Left lung (tissue), 10 donors: ENCODE data around the gene DTWD2. TPM values are rescaled to one million over a fixed set of nuclear protein-coding genes. Genes with fewer than 3 reads are reported as not detected.

Experiments used
- ATAC-seq: fragments of 200-7000 bp; cut with Tn5 transposase; one replicate; pipeline ENCODE4 v1.9.1; 2020; ENCODE audit warnings: moderate library complexity
- DNase-seq, 4 donors: peaks; one replicate each; pipeline ENCODE4 v3.0.0-alpha.2; 2013 to 2020
- H3K27ac ChIP-seq, 2 donors: fragments of 200-600 bp; sonication (generic) in 1 of 2; one replicate each; pipeline versions ENCODE4 v1.5.0 to v1.8.0; 2020 to 2021
- H3K27me3 ChIP-seq, 2 donors: fragments of 200-600 bp; sonication (generic) in 1 of 2; one replicate each; pipeline versions ENCODE4 v1.5.0 to v1.8.0; 2020 to 2021
- H3K36me3 ChIP-seq, 2 donors: fragments of 200-600 bp; sonication (generic) in 1 of 2; one replicate each; pipeline versions ENCODE4 v1.5.0 to v1.8.0; 2020 to 2021
- H3K4me1 ChIP-seq, 2 donors: fragments of 200-600 bp; one replicate each; pipeline ENCODE4 v1.8.0; 2021
- H3K4me3 ChIP-seq, 2 donors: fragments of 200-600 bp; sonication (generic) in 1 of 2; one replicate each; pipeline versions ENCODE4 v1.5.0 to v1.8.0; 2020 to 2021; ENCODE audit warnings: mild to moderate bottlenecking in 1 of 2
- H3K9me3 ChIP-seq, 2 donors: fragments of 200-600 bp; sonication (generic) in 1 of 2; one replicate each; pipeline versions ENCODE4 v1.5.0 to v1.8.0; 2020 to 2021
- intact Hi-C, 2 donors: fragments of 100-400 bp; cut with DNase I; formaldehyde crosslinking; loops; one replicate each; pipeline versions ENCODE4 v1.11.2 to v1.14.2; 2022
- polyA plus RNA-seq, 6 donors: library from polyadenylated mRNA; unstranded; fragments of 120-200 nt; gene quantifications; one replicate each; pipeline ENCODE4 v1.2.1, GENCODE V29; 2013; ENCODE audit not compliant: insufficient read length in 6 of 6
- total RNA-seq, 2 donors: library from RNA; stranded (reverse); fragmentation: NEBNext Ultra II Directional; extraction: Animal tissue kit (Norgen Biotek cat#: 25700); gene quantifications; one replicate each; pipeline ENCODE4 v1.2.1, GENCODE V29; 2021
- TF ChIP-seq, protein P1 (sequence below), 2 donors: fragments of 200-600 bp; sonication (generic) in 1 of 2; IDR thresholded peaks; one replicate each; pipeline versions ENCODE4 v1.5.0 to v1.8.0; 2021; ENCODE audit warnings: antibody characterized with exemption in 2 of 2
- donor health status: DM: no; HTN: yes; CAD: no.
- donor health status: DM: no; HTN: no; CAD: no.

DTWD2 gene
- total and polyA plus RNA-seq, 8 donors = 4.9 to 8.5 (median 7.1) TPM

DNA sequence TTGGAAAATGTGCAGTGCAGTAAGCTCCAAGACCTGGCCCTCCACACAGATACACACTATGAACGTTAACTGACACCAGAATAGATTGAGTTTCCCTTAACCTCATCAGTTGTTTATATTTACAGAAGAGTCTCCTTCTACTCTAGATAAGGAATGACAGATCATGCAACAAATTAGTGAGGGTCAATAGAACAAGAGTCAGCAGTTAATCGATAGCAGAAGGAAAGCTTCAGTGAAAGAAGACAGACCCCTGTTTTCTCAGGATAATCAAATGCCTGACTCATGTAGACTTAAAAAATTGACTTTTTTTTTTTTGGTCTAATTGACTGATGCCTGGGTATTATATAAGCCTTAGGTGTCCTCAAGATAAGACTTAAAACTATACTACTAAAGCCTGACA lies 179.9 kb downstream of the DTWD2 start:
- ATAC-seq (no peak), DNase-seq (no peak)
- Histone ChIP-seq H3K27ac (no peak overlapping the region), H3K36me3 (no peaks in the 10 kb centered on the region), H3K27me3 (no peaks in the 10 kb centered on the region), H3K9me3 (peaks cover 0 to 31% of the 10 kb centered on the region in 2 donors), H3K4me3 (no peak overlapping the region), H3K4me1 (no peaks in the 10 kb centered on the region)
- TF ChIP-seq, protein P1, sequence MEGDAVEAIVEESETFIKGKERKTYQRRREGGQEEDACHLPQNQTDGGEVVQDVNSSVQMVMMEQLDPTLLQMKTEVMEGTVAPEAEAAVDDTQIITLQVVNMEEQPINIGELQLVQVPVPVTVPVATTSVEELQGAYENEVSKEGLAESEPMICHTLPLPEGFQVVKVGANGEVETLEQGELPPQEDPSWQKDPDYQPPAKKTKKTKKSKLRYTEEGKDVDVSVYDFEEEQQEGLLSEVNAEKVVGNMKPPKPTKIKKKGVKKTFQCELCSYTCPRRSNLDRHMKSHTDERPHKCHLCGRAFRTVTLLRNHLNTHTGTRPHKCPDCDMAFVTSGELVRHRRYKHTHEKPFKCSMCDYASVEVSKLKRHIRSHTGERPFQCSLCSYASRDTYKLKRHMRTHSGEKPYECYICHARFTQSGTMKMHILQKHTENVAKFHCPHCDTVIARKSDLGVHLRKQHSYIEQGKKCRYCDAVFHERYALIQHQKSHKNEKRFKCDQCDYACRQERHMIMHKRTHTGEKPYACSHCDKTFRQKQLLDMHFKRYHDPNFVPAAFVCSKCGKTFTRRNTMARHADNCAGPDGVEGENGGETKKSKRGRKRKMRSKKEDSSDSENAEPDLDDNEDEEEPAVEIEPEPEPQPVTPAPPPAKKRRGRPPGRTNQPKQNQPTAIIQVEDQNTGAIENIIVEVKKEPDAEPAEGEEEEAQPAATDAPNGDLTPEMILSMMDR (IDR thresholded peaks at IDR 0.05) = no peak
- intact Hi-C loops = no loop called here

DNA sequence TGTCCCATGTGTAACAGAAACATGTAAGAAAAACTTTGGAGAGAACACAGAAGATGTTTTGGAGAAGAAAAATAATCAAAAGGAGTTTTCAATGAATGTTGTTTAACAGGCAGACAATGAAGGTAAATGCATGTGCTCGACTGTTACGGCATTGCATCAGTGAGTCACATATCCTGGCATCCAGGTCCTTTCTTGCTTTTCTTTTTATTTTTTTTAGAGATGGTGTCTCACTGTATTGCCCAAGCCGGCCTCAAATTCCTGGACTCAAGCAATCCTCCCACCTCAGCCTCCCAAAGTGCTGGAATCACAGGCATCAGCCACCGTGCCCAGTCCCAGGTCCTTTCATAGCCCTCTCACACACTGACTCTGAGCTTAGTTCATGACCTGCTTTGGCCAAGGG lies 181.8 kb downstream of the DTWD2 start:
- Histone ChIP-seq H3K36me3 (no peaks in the 10 kb centered on the region), H3K27ac (no peak overlapping the region), H3K4me1 (no peaks in the 10 kb centered on the region), H3K9me3 (peaks cover 0 to 14% of the 10 kb centered on the region in 2 donors), H3K27me3 (no peaks in the 10 kb centered on the region), H3K4me3 (no peak overlapping the region)
- intact Hi-C loops = no loop called here
- TF ChIP-seq, protein P1 (IDR thresholded peaks at IDR 0.05) = no peak
- no peak for ATAC-seq
- DNase-seq = no peak

DNA sequence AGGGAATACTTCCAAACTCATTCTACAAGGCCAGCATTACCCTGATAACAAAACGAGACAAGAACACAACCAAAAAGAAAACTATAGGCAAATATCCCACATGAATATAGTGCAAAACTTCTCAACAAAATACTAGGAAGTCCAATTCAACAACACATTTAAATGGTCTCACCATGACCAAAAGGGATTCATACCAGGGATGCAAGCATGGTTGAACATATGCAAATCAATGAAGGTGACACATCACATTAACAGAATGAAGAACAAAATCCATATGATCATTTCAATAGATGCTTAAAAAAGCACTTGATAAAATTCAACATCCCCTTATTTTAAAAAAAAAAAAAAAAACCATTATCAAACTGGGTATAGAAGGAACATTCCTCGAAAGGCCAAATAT lies 186.0 kb downstream of the DTWD2 start:
- intact Hi-C loops = no loop called here
- Histone ChIP-seq H3K9me3 (no peaks in the 10 kb centered on the region), H3K4me3 (no peak overlapping the region), H3K4me1 (no peaks in the 10 kb centered on the region), H3K27me3 (no peaks in the 10 kb centered on the region), H3K36me3 (no peaks in the 10 kb centered on the region), H3K27ac (no peak overlapping the region)
- DNase-seq (no peak), ATAC-seq (no peak)
- TF ChIP-seq, protein P1 (IDR thresholded peaks at IDR 0.05) = no peak

DNA sequence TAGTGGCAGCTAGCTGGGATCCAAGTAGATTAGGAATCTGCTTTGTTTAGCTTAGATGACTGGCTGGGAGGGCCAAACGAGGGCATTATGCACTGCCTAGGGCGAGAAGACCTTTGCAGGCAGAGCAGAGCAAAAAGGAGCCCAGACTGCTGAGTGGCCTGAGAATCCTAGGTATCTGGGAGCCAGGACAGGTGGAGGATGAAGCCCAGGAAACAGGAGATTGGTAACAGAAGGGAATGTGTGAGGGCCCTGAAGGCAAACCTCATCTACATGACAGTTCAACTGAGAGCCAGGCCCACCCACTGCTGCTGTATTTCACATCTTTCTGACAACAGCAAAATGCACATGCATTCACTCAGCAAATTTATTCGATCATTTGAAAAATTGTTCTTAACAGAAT lies 192.3 kb downstream of the DTWD2 start:
- DNase-seq (no peak), ATAC-seq (no peak)
- intact Hi-C loops = no loop called here
- Histone ChIP-seq H3K4me1 (peaks cover 7 to 10% of the 10 kb centered on the region in 2 donors), H3K9me3 (no peaks in the 10 kb centered on the region), H3K27ac (no peak overlapping the region), H3K27me3 (no peaks in the 10 kb centered on the region), H3K4me3 (no peak overlapping the region), H3K36me3 (no peaks in the 10 kb centered on the region)
- TF ChIP-seq, protein P1 (IDR thresholded peaks at IDR 0.05) = no peak

DNA sequence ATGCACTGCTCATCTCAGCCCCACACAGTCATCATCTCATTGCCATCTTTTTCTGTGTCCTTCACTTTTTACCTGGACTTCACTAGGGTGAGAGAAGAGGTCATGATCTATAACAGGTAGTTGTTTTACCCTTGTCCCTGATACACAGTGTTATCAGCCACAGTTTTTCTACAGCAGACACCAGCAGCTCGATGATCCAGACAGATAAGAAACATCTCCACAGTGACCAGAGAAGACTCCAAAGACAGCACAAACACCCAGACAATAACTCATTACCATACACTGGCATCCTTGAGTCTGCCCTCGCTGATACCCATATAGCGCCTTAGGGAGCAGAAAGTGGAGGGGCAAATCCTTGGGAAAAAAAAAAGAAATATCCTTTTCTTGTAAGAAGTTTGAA lies 194.1 kb downstream of the DTWD2 start:
- DNase-seq (no peak), ATAC-seq (no peak)
- Histone ChIP-seq H3K4me3 (no peak overlapping the region), H3K27ac (no peak overlapping the region), H3K36me3 (no peaks in the 10 kb centered on the region), H3K4me1 (peaks cover 7 to 10% of the 10 kb centered on the region in 2 donors), H3K27me3 (no peaks in the 10 kb centered on the region), H3K9me3 (no peaks in the 10 kb centered on the region)
- TF ChIP-seq, protein P1 (IDR thresholded peaks at IDR 0.05) = no peak
- intact Hi-C loops = no loop called here
